Measurements from ENCODE around the gene SYN1. TPM values are rescaled to one million over a fixed set of nuclear protein-coding genes. Genes with fewer than 3 reads are reported as not detected.

SYN1 gene
- total RNA-seq, 1 donor from 2014 or later = 0.12 TPM

GRCh38 chrX:47568656-47569295 lies 50.9 kb downstream of the SYN1 start:
- no peak for DNase-seq (ENCODE audit: low read depth)
- peak; percentile 43 for TF ChIP-seq CTCF (conservative IDR thresholded peaks at IDR 0.05; ENCODE audit: low read depth, low read length)
- no peak overlapping the region for H3K4me3 ChIP-seq (ENCODE audit: low read depth, low read length)

DNA sequence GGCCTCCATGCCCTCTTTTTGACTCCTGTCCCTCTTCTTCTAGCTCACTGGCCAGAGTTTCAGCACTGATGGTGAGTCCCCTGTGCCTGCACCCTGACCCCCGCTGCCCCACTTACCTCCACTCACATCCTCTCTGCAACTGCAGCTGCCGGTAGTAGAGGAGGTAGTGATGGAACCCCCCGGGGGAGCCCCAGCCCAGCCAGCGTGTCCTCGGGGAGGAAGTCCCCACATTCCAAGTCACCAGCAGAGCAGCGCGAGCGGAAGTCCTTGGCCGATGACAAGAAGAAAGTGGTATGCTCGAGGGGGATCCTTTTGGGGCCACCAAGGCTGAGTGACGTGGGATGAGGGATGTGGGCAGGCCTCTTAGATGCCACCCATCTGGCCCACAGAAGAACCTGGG lies 52.8 kb downstream of the SYN1 start:
- DNase-seq (ENCODE audit: low read depth) = no peak
- H3K4me3 ChIP-seq (ENCODE audit: low read depth, low read length) = no peak overlapping the region
- no peak for TF ChIP-seq CTCF (conservative IDR thresholded peaks at IDR 0.05; ENCODE audit: low read depth, low read length)

GRCh38 chrX:47564438-47565085 lies 55.1 kb downstream of the SYN1 start:
- H3K4me3 ChIP-seq (ENCODE audit: low read depth, low read length) = no peak overlapping the region
- TF ChIP-seq CTCF (conservative IDR thresholded peaks at IDR 0.05; ENCODE audit: low read depth, low read length) = no peak
- no peak for DNase-seq (ENCODE audit: low read depth)

DNA sequence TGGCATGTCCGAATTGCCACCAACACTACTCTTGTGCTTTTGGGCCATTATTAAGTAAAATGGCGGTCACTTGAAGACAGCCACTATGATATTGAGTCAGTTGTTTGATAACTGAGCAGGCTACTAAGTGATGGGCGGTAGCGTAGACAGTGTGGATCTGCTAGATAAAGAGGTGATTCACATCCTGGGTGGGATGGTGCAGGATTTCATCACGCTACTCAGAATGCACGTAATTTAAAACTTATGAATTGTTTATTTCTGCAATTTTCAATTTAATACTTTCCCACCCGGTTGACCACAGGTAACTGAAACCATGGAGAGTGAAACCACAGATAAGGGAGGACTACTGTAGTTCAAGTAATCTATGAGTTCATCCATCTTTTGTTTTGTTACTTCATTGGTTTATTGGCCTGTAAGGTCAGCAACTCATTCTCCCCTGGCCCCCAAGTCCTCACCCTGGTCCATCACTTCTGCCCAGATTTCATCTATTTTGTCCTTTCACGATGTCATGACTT lies 55.8 kb downstream of the SYN1 start:
- H3K4me3 ChIP-seq (ENCODE audit: low read depth, low read length) = no peak overlapping the region
- no peak for DNase-seq (ENCODE audit: low read depth)
- no peak for TF ChIP-seq CTCF (conservative IDR thresholded peaks at IDR 0.05; ENCODE audit: low read depth, low read length)

GRCh38 chrX:47562615-47563243 lies 56.9 kb downstream of the SYN1 start:
- peak; percentile 51 for TF ChIP-seq CTCF (conservative IDR thresholded peaks at IDR 0.05; ENCODE audit: low read depth, low read length)
- H3K4me3 ChIP-seq (ENCODE audit: low read depth, low read length) = no peak overlapping the region
- no peak for DNase-seq (ENCODE audit: low read depth)

DNA sequence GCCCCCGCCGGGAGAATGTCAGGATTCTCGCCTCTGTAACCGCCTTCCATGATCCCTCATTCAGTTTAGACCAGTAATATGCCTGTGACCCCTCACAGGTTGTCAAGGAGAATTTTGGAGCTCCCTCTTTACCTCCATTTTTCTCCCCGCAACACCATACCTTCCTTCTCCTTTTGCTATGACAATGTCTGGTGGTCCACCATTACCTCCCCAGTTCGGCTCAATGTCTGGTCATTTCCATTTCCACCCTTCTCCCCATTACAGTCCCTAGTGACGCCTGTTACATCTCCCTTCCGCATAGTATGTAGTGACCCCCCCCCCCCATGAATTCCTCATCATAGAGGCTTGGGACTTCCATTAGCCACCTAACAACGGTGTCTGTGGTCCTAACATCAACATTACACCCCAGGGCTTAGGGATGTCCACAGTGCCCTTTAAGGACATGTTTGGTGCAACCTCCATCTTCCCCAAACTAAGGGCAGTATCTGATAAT lies 58.0 kb downstream of the SYN1 start:
- no peak for TF ChIP-seq CTCF (conservative IDR thresholded peaks at IDR 0.05; ENCODE audit: low read depth, low read length)
- DNase-seq (ENCODE audit: low read depth) = no peak
- peak overlapping the region; percentile 63 for H3K4me3 ChIP-seq (ENCODE audit: low read depth, low read length)
